ENCODE results near the gene MPZL1.

MPZL1 gene

DNA sequence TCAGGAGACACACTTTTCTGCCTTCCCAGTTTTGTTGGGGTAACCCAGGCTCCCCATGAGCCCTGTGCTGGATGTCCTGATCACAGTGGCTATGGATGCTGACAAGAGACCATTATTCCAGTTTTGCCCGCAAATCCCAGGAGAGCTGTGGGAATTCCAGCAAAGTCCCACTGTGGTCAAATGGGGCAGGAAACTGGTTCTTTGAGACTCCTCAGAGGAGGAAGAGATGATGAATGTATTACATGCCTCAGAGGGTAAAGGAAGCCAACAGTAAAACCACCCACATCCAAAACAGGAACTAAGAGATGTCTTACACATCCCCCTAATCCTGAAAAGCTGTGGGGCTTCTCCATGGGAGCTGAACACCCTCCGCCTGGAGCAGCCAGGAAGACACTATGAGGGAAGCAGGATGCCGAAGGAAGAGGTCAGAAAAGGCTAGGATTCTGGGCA, 12.8 kb upstream of the MPZL1 start:
- H3K4me3 ChIP-seq (replicated peaks; ENCODE audit: low read depth, low read length): no peak overlapping the region
- DNase-seq (ENCODE audit: low read depth): peak; percentile 14
- TF ChIP-seq, protein P1, sequence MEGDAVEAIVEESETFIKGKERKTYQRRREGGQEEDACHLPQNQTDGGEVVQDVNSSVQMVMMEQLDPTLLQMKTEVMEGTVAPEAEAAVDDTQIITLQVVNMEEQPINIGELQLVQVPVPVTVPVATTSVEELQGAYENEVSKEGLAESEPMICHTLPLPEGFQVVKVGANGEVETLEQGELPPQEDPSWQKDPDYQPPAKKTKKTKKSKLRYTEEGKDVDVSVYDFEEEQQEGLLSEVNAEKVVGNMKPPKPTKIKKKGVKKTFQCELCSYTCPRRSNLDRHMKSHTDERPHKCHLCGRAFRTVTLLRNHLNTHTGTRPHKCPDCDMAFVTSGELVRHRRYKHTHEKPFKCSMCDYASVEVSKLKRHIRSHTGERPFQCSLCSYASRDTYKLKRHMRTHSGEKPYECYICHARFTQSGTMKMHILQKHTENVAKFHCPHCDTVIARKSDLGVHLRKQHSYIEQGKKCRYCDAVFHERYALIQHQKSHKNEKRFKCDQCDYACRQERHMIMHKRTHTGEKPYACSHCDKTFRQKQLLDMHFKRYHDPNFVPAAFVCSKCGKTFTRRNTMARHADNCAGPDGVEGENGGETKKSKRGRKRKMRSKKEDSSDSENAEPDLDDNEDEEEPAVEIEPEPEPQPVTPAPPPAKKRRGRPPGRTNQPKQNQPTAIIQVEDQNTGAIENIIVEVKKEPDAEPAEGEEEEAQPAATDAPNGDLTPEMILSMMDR (IDR thresholded peaks at IDR 0.05; ENCODE audit: low read length, missing control alignments): no peak

DNA sequence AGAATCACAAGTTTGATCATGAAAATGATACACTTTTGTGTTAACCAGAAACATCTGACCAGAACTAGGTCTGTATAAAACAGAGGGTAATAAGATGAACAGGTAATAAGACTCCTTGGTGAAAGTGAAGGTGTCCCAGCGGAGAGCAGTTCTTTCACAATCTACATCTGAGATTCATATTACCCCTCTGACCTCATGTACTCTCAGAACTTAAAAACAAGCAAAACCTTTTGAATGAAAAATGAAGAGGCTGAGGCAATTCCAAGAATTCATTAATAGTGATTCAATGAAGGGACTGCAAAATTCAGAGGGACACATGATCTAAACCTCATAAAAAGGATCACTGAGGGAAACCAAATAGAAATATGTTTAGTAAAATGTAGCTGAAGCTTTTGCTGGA, 10.9 kb upstream of the MPZL1 start:
- no peak for DNase-seq (ENCODE audit: low read depth)
- TF ChIP-seq, protein P1 (IDR thresholded peaks at IDR 0.05; ENCODE audit: low read length, missing control alignments): no peak
- no peak overlapping the region for H3K4me3 ChIP-seq (replicated peaks; ENCODE audit: low read depth, low read length)

DNA sequence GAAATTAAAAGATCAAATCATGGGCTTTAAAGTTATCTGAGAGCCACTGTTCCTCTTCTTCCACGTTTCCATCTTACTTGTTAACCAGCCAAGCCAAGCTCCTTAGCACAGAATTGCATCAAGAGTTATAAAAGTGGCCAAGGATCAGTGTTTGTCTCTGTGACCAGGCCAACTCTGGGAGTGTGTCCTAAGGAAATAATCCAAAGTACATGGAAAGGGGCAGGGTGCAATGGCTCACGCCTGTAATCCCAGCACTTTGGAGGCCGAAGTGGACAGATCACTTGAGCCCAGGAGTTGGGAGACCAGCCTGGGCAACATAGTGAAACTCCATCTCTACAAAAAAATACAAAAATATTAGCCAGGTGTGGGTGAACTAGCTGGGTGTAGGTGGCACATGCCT, 10.0 kb upstream of the MPZL1 start:
- TF ChIP-seq, protein P1 (IDR thresholded peaks at IDR 0.05; ENCODE audit: low read length, missing control alignments): no peak
- no peak for DNase-seq (ENCODE audit: low read depth)
- no peak overlapping the region for H3K4me3 ChIP-seq (replicated peaks; ENCODE audit: low read depth, low read length)

DNA sequence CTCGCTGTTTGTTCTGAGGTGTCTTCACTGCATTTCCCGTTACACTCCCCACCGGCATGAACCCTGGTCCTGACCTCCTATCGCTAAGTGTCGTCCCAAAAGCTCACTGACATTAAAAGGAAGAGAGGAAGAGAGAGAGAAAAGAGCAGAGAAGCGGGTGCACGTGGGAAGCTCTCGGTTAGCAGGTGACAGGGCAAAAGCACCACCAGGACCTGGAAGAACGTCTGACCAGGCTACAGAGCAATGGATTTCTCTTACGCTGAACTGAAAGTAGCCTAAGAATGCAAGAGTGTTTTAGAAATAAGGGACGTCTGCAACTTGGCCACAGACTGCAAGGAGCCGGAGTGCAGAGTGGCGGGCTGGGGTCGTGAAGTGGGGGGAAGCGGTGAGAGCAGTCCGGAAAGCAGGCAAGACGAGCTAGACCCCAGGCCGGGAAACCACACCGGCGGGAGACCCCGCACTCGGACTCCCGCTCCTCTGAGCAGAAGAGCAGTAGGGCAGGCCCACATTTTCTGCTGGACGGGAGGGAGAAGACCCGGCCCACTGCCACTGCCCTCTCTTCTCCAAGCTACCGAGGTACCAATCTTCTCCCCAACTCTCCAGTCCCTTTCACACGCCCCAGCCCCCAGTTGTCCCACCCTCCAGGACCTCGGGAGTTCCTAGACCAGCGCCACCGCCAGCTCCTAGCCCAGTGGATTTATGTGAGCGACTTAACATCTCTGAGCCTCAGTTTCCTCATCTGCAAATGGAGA, 8.3 kb upstream of the MPZL1 start:
- peak overlapping the region; percentile 79 for H3K4me3 ChIP-seq (replicated peaks; ENCODE audit: low read depth, low read length)
- peak; percentile 40 for DNase-seq (ENCODE audit: low read depth)
- TF ChIP-seq, protein P1 (IDR thresholded peaks at IDR 0.05; ENCODE audit: low read length, missing control alignments): no peak

DNA sequence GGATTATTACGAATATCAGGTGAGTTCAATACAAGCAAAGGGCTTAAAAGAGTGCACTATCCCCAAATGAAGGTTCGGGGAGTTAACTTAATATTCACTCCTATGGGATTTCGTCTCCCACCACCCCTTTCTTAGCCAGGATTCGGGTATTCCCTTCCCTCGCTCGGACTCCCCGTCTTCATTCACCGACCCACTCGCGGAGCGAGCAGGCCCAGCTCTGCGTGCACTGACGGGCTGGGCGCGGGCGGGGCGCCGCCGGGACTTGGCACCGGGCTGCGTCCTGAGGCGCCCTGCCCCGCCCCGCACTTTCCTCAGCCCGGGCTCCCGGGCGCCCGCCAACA, 7.7 kb upstream of the MPZL1 start:
- H3K4me3 ChIP-seq (replicated peaks; ENCODE audit: low read depth, low read length): peak overlapping the region; percentile 79
- TF ChIP-seq, protein P1 (IDR thresholded peaks at IDR 0.05; ENCODE audit: low read length, missing control alignments): no peak
- no peak for DNase-seq (ENCODE audit: low read depth)

DNA sequence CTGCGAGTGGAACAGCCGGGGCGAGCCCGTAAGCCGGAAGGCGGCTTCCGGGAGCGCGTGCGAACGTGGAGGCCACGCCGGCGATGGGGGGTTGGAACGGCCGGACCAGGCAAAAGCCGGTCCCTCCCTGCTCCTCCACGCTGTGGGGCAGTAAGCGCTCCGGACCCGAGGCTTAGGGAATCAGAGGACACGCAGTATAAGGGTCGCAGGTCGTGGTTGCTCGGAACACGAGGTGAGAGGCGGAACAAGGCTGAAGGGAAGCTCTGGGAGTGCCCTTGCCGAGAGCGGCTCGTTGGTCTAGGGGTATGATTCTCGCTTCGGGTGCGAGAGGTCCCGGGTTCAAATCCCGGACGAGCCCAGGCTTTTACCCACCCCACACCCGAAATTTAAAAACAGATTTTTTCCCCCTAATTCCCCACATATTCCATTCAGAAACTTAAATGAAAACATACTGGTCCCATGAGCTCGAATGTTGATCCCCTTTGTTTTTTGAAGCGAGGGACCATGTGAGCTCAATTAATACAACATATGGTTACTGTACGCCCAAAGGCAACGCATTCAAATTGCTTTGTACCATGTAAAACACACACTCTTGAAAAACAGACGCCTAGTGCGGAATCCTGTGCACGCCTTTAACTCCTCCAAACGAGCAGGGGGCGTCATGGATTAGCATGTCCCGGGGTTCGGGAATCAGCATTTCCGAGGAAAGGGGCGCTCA, 7.2 kb upstream of the MPZL1 start:
- peak; percentile 86 for DNase-seq (ENCODE audit: low read depth)
- H3K4me3 ChIP-seq (replicated peaks; ENCODE audit: low read depth, low read length): peak overlapping the region; percentile 79
- TF ChIP-seq, protein P1 (IDR thresholded peaks at IDR 0.05; ENCODE audit: low read length, missing control alignments): no peak

Data from fibroblast of pulmonary artery (primary cell).